Effector memory CD4-positive, alpha-beta T cell (primary cell): ENCODE data around the gene SPINDOC.

ENCODE experiments used
- DNase-seq, 3 donors: peaks; one replicate each; pipeline ENCODE4 v3.0.0-alpha.2; 2020
- H3K27ac ChIP-seq: 2 replicates; pipeline ENCODE4 v1.7.0; 2013; ENCODE audit warnings: mild to moderate bottlenecking, low read length, moderate library complexity; ENCODE audit not compliant: insufficient read depth, poor library complexity, severe bottlenecking
- H3K27me3 ChIP-seq: replicated peaks from 2 replicates; pipeline ENCODE4 v1.7.0; 2013; ENCODE audit warnings: mild to moderate bottlenecking, low read length; ENCODE audit not compliant: insufficient read depth, control insufficient read depth, poor library complexity, severe bottlenecking
- H3K36me3 ChIP-seq: 2 replicates; pipeline ENCODE4 v1.7.0; 2013; ENCODE audit warnings: mild to moderate bottlenecking, low read length, moderate library complexity; ENCODE audit not compliant: control insufficient read depth, insufficient read depth
- H3K4me1 ChIP-seq: 2 replicates; pipeline ENCODE4 v1.7.0; 2013; ENCODE audit warnings: low read length, mild to moderate bottlenecking; ENCODE audit not compliant: control insufficient read depth, insufficient read depth, poor library complexity, severe bottlenecking
- H3K4me3 ChIP-seq: 2 replicates; pipeline ENCODE4 v1.7.0; 2013; ENCODE audit warnings: low read length, low read depth, mild to moderate bottlenecking; ENCODE audit not compliant: insufficient read depth, poor library complexity, severe bottlenecking
- H3K9me3 ChIP-seq: 2 replicates; pipeline ENCODE4 v1.7.0; 2013; ENCODE audit warnings: mild to moderate bottlenecking, low read length, moderate library complexity; ENCODE audit not compliant: control insufficient read depth
- total RNA-seq, 3 donors: gene quantifications; one replicate each; lab custom pipeline; 2026; lab: John Stamatoyannopoulos, UW

Gene SPINDOC
- 8.3 to 9.9 (median 9.7) reads per million in 3 donors for total RNA-seq

DNA sequence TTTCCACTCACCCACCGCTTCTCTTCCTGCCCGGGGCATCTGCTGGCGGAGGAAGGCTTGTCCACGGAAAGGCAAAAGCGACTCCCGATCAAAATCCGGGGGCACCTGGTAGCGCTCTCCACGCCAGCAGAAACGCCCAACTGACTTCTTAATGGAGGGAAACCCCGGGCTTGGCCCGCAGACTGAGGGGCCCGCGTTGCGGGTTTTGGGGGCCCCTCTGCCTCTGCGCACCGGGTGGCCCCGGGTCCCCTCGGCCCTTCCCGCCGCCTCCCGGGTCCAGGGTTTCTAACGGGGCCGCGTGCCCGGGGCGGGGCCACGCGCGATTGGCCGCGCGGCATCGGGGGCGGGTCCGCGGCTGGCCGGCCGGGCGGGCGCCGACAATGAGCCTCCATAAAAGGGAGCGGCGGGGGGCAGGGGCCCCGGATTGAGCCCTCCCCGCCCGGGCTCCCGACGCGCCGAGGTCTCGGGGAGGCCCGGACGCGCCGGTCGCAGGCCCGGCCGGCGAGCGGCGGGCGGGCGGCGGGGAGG, at the start of gene SPINDOC:
Gene SPINDOC, plus strand, starts transcription at position 422 of the 528 bp plus-strand sequence. CDS start 231 bp downstream, outside the sequence.
- DNase-seq, result peak; percentile 61 to 65 (median 61)
- Histone ChIP-seq H3K4me3 (peak within 1 kb of the TSS; percentile 77), H3K27me3 (no peaks in the 10 kb centered on the region), H3K9me3 (no peaks in the 10 kb centered on the region), H3K27ac (peak within 1 kb of the TSS; percentile 55), H3K4me1 (peaks cover 14% of the 10 kb centered on the region), H3K36me3 (peaks cover 2% of the 10 kb centered on the region)

DNA sequence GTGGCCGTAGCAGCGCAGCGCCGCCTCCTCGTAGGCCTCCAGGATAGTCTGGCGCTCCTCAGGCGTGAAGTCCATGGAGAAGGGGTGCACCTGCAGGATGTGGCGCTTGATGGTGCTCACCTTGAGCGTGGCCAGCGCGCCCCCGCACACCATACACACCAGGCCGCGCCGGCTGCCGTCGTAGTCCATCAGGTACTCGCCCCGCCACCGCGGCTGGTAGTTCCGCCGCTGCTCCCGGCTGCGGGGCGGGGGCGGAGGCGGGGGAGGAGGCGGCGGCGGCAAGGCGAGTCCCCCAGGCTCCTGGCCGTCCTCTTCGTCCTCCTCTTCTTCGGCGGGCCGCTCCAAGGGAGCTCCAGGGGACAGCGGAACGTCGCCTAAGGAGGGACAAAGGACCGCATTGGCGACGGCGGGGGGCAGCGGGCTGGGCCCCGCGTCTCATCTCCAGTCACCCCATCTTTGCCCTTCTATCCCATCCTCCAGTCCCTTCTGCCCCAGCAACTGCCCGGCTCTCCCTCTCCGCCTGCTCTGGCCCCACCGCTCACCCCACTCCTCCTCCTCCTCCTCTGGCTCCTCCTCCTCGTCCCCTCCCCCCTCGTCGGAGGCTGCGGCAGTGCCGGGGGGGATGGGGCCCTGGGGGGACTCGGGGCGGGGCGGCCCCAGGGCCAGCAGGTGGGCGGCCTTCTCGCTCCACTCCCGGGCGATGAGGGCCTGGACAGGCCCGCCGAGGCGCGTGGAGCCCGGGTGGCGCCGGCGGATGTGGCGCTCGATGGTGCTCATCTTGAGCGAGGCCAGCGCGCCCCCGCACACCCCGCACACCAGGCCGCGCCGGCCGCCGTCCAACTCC, 49.5 kb upstream of the SPINDOC start:
- Histone ChIP-seq H3K27me3 (no peaks in the 10 kb centered on the region), H3K9me3 (no peaks in the 10 kb centered on the region), H3K4me3 (no peak overlapping the region), H3K36me3 (no peaks in the 10 kb centered on the region), H3K4me1 (peaks cover 8% of the 10 kb centered on the region), H3K27ac (no peak overlapping the region)
- DNase-seq, result no peak

- DNase-seq, result no peak
- H3K36me3 ChIP-seq, result no peaks in the 10 kb centered on the region
- H3K9me3 ChIP-seq, result no peaks in the 10 kb centered on the region
- H3K27me3 ChIP-seq, result peaks cover 2% of the 10 kb centered on the region
- H3K4me3 ChIP-seq, result no peak overlapping the region
- no peak overlapping the region for H3K27ac ChIP-seq
- H3K4me1 ChIP-seq, result peaks cover 11% of the 10 kb centered on the region
Measured at GRCh38 chr11:63764340-63764678, 48.9 kb upstream of the SPINDOC start.

DNA sequence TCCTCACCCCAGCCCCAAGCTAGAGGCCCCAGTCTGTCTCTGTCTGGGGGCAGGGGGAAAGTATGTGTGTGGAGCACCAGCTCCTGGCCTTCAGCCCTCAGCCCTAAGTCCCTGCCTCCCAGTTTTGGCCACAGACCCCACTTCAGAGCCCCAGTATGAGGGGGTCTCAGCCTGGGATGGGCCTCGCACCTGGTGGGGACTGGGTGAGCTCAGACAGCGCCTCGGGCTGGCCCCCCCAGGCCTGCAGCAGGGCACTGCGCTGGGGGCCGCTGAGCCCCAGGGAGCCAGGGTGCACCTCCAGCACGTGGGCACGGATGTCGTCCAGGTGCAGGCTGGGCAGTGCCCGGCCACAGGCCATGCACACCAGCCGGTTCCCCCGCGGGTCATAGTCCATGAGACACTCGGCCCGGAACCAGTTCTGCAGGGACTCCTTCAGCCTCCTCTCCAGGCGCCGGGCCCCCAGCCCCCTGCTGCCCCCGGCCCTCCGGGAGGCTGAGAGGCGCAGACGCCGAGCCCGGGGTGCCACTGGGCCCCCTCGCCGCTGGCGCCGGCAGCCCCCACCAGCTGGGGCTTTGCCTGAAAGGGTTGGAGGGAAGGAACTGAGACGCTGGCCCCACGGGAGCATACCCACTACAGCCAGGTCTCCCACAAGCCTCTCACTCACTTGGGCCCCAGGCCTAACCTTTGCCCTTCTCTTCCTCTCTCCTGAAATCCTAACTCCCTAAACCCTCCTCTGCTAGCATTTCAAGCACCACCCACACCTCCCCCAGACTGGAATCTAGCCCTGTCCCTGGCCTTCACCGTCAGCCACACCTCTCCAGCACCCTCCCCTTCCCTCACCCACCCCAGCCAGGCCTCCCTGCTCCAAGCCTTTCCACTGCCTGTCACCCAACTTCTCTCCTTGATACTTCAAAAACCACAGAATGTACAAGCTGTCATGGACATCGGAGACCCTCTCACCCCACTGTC, 48.3 kb upstream of the SPINDOC start:
- Histone ChIP-seq H3K36me3 (no peaks in the 10 kb centered on the region), H3K27ac (no peak overlapping the region), H3K4me1 (peaks cover 17% of the 10 kb centered on the region), H3K27me3 (peaks cover 8% of the 10 kb centered on the region), H3K4me3 (no peak overlapping the region), H3K9me3 (no peaks in the 10 kb centered on the region)
- no peak for DNase-seq

- no peaks in the 10 kb centered on the region for H3K9me3 ChIP-seq
- DNase-seq, result no peak
- H3K36me3 ChIP-seq, result no peaks in the 10 kb centered on the region
- no peak overlapping the region for H3K4me3 ChIP-seq
- H3K4me1 ChIP-seq, result peaks cover 17% of the 10 kb centered on the region
- peaks cover 15% of the 10 kb centered on the region for H3K27me3 ChIP-seq
- H3K27ac ChIP-seq, result no peak overlapping the region
Measured at GRCh38 chr11:63765688-63766241, 47.5 kb upstream of the SPINDOC start.

DNA sequence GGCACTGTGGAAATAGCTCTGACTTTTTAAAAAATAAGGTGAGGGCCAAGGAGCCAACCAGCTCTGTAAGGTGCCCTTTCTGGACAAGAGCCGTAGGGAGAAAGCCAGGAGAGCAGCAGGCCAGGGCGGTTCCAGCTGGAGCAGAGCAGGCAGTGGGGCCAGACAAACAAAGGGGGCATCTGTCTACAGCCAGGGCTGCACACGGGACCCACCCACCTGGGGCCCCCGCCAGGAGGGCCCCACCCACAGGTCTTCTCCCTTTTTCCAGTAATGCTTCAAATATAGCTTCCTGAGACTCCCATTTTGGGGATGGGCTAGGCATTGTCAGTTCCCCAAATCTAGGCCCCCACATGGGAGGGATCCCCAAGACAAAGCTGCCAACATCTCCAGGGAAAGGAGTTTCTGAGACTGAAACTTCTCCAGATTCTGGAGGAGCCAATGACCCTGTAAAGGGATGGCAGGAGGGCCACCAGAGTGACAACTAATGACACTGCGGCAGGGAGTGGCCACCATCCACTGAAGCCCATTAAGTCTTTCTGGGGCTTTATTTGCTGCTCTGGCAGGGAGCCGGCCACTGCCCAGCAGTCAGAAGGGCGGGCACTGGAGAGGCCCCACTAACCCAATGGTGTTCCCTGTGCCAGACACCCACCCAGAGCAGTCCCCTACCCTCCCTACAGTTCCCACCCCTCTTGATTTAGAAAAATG, 46.6 kb upstream of the SPINDOC start:
- H3K4me1 ChIP-seq, result peaks cover 17% of the 10 kb centered on the region
- H3K9me3 ChIP-seq, result no peaks in the 10 kb centered on the region
- DNase-seq, result no peak
- H3K27ac ChIP-seq, result no peak overlapping the region
- no peaks in the 10 kb centered on the region for H3K36me3 ChIP-seq
- no peak overlapping the region for H3K4me3 ChIP-seq
- peaks cover 16% of the 10 kb centered on the region for H3K27me3 ChIP-seq

DNA sequence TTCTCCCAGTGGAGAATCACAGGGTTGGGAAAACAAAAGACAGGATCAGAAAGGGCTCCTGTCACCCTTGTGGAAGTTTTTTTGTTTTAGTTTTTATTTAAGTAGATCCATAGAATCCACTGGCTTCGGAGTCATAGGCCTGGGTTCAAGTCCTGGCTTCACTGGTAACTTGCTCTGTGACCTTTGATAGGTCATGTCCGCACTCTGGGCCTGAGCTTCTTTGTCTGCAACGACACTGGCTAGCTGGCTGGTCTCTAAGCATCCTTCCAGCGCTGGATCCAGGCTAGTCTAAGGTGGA, 46.0 kb upstream of the SPINDOC start:
- H3K9me3 ChIP-seq, result no peaks in the 10 kb centered on the region
- H3K27me3 ChIP-seq, result peaks cover 16% of the 10 kb centered on the region
- H3K36me3 ChIP-seq, result no peaks in the 10 kb centered on the region
- H3K27ac ChIP-seq, result peak overlapping the region; percentile 28
- H3K4me3 ChIP-seq, result peak overlapping the region; percentile 88
- no peak for DNase-seq
- peaks cover 17% of the 10 kb centered on the region for H3K4me1 ChIP-seq

- Histone ChIP-seq H3K4me1 (peaks cover 17% of the 10 kb centered on the region), H3K4me3 (peak overlapping the region; percentile 88), H3K9me3 (no peaks in the 10 kb centered on the region), H3K27ac (peak overlapping the region; percentile 28), H3K27me3 (peaks cover 16% of the 10 kb centered on the region), H3K36me3 (no peaks in the 10 kb centered on the region)
- peak in 2 of 3 donors; percentile 22 to 24 for DNase-seq
Measured at GRCh38 chr11:63767565-63768236, 45.6 kb upstream of the SPINDOC start.
